ENCODE measurements around the gene MBNL3. TPM values are rescaled to one million over a fixed set of nuclear protein-coding genes. Genes with fewer than 3 reads are reported as not detected.
"Not testable (repeated sequence)": the region's sequence is repeated elsewhere in the genome, so short reads cannot be mapped to it uniquely, and the experiment has no call there.

The MBNL3 gene
- total RNA-seq, 3 donors from 2014 or later: 14.5 to 18.6 (median 17.0) TPM

- Mint-ChIP-seq H3K9me3 (no peaks in the 10 kb centered on the region), H3K4me3 (no peak overlapping the region), H3K36me3 (ENCODE audit: insufficient read depth) (no peaks in the 10 kb centered on the region), H3K4me1 (ENCODE audit: low read depth) (peaks cover under 1% of the 10 kb centered on the region), H3K27me3 (ENCODE audit: low read depth) (no peaks in the 10 kb centered on the region)
- no peak for ATAC-seq
- no peak for DNase-seq
These were observed 21.8 kb downstream of the MBNL3 start for GRCh38 chrX:132467026-132467425.

- Mint-ChIP-seq H3K27me3 (ENCODE audit: low read depth) (no peaks in the 10 kb centered on the region), H3K4me1 (ENCODE audit: low read depth) (no peaks in the 10 kb centered on the region), H3K36me3 (ENCODE audit: insufficient read depth) (peaks cover 3% of the 10 kb centered on the region), H3K9me3 (no peaks in the 10 kb centered on the region), H3K4me3 (no peak overlapping the region)
- DNase-seq (peak; percentile 21), ATAC-seq (no peak)
These were observed 25.4 kb downstream of the MBNL3 start for GRCh38 chrX:132463411-132463810.

GRCh38 chrX:132461886-132462285, 27.0 kb downstream of the MBNL3 start:
- no peak for ATAC-seq
- Mint-ChIP-seq H3K36me3 (ENCODE audit: insufficient read depth) (peaks cover 3% of the 10 kb centered on the region), H3K27me3 (ENCODE audit: low read depth) (no peaks in the 10 kb centered on the region), H3K9me3 (no peaks in the 10 kb centered on the region), H3K4me3 (no peak overlapping the region), H3K4me1 (ENCODE audit: low read depth) (no peaks in the 10 kb centered on the region)
- no peak for DNase-seq

- H3K4me3 Mint-ChIP-seq: no peak overlapping the region
- H3K36me3 Mint-ChIP-seq (ENCODE audit: insufficient read depth): peaks cover 4% of the 10 kb centered on the region
- DNase-seq: no peak
- H3K27me3 Mint-ChIP-seq (ENCODE audit: low read depth): no peaks in the 10 kb centered on the region
- peaks cover 2% of the 10 kb centered on the region for H3K4me1 Mint-ChIP-seq (ENCODE audit: low read depth)
- no peak for ATAC-seq
- H3K9me3 Mint-ChIP-seq: peaks cover 12% of the 10 kb centered on the region
These were observed 35.8 kb downstream of the MBNL3 start for GRCh38 chrX:132452911-132453550.

- H3K36me3 Mint-ChIP-seq (ENCODE audit: insufficient read depth); H3K27me3 Mint-ChIP-seq (ENCODE audit: low read depth); ATAC-seq; DNase-seq; H3K4me1 Mint-ChIP-seq (ENCODE audit: low read depth); H3K4me3 Mint-ChIP-seq: not testable (repeated sequence)
- H3K9me3 Mint-ChIP-seq: peaks cover 16% of the 10 kb centered on the region
These were observed 42.9 kb downstream of the MBNL3 start for GRCh38 chrX:132445909-132446308.

- Mint-ChIP-seq H3K9me3 (peaks cover 12% of the 10 kb centered on the region), H3K4me3 (no peak overlapping the region), H3K36me3 (ENCODE audit: insufficient read depth) (no peaks in the 10 kb centered on the region), H3K27me3 (ENCODE audit: low read depth) (no peaks in the 10 kb centered on the region), H3K4me1 (ENCODE audit: low read depth) (peaks cover 3% of the 10 kb centered on the region)
- no peak for DNase-seq
- no peak for ATAC-seq
These were observed 43.9 kb downstream of the MBNL3 start for GRCh38 chrX:132444936-132445335.

GRCh38 chrX:132443196-132444135, 45.4 kb downstream of the MBNL3 start:
- Mint-ChIP-seq H3K4me3 (no peak overlapping the region), H3K4me1 (ENCODE audit: low read depth) (peaks cover 3% of the 10 kb centered on the region), H3K27me3 (ENCODE audit: low read depth) (no peaks in the 10 kb centered on the region), H3K9me3 (peaks cover 7% of the 10 kb centered on the region), H3K36me3 (ENCODE audit: insufficient read depth) (no peaks in the 10 kb centered on the region)
- no peak for DNase-seq
- no peak for ATAC-seq

GRCh38 chrX:132442691-132443090, 46.1 kb downstream of the MBNL3 start:
- Mint-ChIP-seq H3K36me3 (ENCODE audit: insufficient read depth) (no peaks in the 10 kb centered on the region), H3K4me3 (no peak overlapping the region), H3K27me3 (ENCODE audit: low read depth) (no peaks in the 10 kb centered on the region), H3K9me3 (peaks cover 4% of the 10 kb centered on the region), H3K4me1 (ENCODE audit: low read depth) (peaks cover 3% of the 10 kb centered on the region)
- DNase-seq (no peak), ATAC-seq (no peak)

GRCh38 chrX:132435222-132435621, 53.6 kb downstream of the MBNL3 start:
- no peak for ATAC-seq
- Mint-ChIP-seq H3K4me1 (ENCODE audit: low read depth) (peaks cover 2% of the 10 kb centered on the region), H3K4me3 (no peak overlapping the region), H3K36me3 (ENCODE audit: insufficient read depth) (peaks cover 17% of the 10 kb centered on the region), H3K9me3 (no peaks in the 10 kb centered on the region), H3K27me3 (ENCODE audit: low read depth) (no peaks in the 10 kb centered on the region)
- DNase-seq: no peak

GRCh38 chrX:132433551-132433950, 55.3 kb downstream of the MBNL3 start:
- no peaks in the 10 kb centered on the region for H3K9me3 Mint-ChIP-seq
- no peak overlapping the region for H3K4me3 Mint-ChIP-seq
- H3K4me1 Mint-ChIP-seq (ENCODE audit: low read depth): peaks cover 3% of the 10 kb centered on the region
- no peaks in the 10 kb centered on the region for H3K27me3 Mint-ChIP-seq (ENCODE audit: low read depth)
- peaks cover 17% of the 10 kb centered on the region for H3K36me3 Mint-ChIP-seq (ENCODE audit: insufficient read depth)
- ATAC-seq (no peak), DNase-seq (no peak)

GRCh38 chrX:132433001-132433400, 55.8 kb downstream of the MBNL3 start:
- Mint-ChIP-seq H3K27me3 (ENCODE audit: low read depth) (no peaks in the 10 kb centered on the region), H3K36me3 (ENCODE audit: insufficient read depth) (peaks cover 17% of the 10 kb centered on the region), H3K4me3 (no peak overlapping the region), H3K4me1 (ENCODE audit: low read depth) (peaks cover 3% of the 10 kb centered on the region), H3K9me3 (no peaks in the 10 kb centered on the region)
- no peak for ATAC-seq
- DNase-seq: no peak

GRCh38 chrX:132428896-132429295, 59.9 kb downstream of the MBNL3 start:
- Mint-ChIP-seq H3K4me1 (ENCODE audit: low read depth) (peaks cover 8% of the 10 kb centered on the region), H3K4me3 (no peak overlapping the region), H3K27me3 (ENCODE audit: low read depth) (no peaks in the 10 kb centered on the region), H3K36me3 (ENCODE audit: insufficient read depth) (peaks cover 3% of the 10 kb centered on the region), H3K9me3 (no peaks in the 10 kb centered on the region)
- DNase-seq: no peak
- no peak for ATAC-seq

- Mint-ChIP-seq H3K4me1 (ENCODE audit: low read depth) (peaks cover 8% of the 10 kb centered on the region), H3K36me3 (ENCODE audit: insufficient read depth) (no peaks in the 10 kb centered on the region), H3K4me3 (no peak overlapping the region), H3K9me3 (no peaks in the 10 kb centered on the region), H3K27me3 (ENCODE audit: low read depth) (no peaks in the 10 kb centered on the region)
- ATAC-seq: no peak
- DNase-seq: no peak
These were observed 62.0 kb downstream of the MBNL3 start for GRCh38 chrX:132426695-132427281.

GRCh38 chrX:132425744-132426318, 63.0 kb downstream of the MBNL3 start:
- Mint-ChIP-seq H3K36me3 (ENCODE audit: insufficient read depth) (no peaks in the 10 kb centered on the region), H3K4me1 (ENCODE audit: low read depth) (peaks cover 8% of the 10 kb centered on the region), H3K4me3 (no peak overlapping the region), H3K9me3 (no peaks in the 10 kb centered on the region), H3K27me3 (ENCODE audit: low read depth) (no peaks in the 10 kb centered on the region)
- DNase-seq (no peak), ATAC-seq (no peak)
